Measurements from ENCODE around the gene SLC43A3.

Gene SLC43A3

DNA sequence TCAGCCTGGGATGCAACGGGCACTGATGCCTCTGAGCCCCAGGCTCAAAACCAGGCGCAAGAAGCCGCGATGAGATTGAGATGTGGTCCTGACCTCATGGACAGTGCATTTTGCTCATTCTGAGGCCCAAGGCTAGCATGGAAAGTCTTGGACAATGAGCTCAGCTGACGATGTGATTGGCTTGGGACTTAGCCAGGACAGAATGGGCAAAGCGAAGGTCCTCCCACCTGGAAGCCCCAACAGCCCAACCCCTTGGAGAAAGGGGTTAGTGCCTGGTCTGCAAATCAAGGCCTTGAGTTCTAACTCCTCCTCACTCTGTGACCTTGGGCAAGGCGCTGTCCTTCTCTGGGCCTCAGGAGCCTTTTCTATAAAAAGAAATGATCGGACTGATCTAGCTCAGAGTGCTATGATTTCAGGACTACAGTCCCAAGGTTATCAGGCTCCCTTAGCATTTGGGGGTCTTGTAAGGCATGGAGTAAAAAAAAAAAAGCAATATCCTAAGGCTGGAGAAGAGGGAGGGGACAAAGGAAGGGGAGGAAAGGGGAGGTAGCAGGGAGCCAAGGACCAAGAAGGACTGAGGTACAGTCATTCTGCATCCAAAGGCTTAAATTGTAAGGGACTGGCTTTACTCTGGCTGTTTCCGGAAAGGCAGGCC lies 2.7 kb downstream of the SLC43A3 start:
- Mint-ChIP-seq H3K9me3 (no peaks in the 10 kb centered on the region), H3K4me3 (peak overlapping the region; percentile 98), H3K27me3 (no peaks in the 10 kb centered on the region), H3K36me3 (peaks cover 46% of the 10 kb centered on the region), H3K27ac (peak overlapping the region; percentile 97), H3K4me1 (peaks cover 51% of the 10 kb centered on the region)

DNA sequence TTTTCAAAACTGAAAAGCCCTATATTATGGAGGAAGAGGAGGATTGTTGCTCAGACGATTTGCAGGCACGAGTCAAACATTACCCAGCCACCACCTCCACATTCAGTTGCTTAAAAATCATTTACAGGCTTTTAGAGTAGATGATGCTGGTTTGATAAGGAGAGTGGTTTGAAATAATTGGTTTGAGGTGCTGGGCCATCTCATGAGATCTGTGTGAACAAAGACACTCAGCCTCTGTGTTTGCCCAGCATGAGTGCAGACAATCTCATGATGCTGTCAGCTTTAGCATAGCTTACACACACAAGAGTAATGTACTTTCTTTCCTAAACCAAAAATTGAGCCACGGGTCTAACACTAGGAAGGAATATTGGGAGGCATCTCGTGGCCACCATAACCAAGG lies 4.3 kb downstream of the SLC43A3 start:
- Mint-ChIP-seq H3K27ac (peak overlapping the region; percentile 73), H3K27me3 (no peaks in the 10 kb centered on the region), H3K4me3 (peak overlapping the region; percentile 98), H3K9me3 (no peaks in the 10 kb centered on the region), H3K36me3 (peaks cover 51% of the 10 kb centered on the region), H3K4me1 (peaks cover 53% of the 10 kb centered on the region)

DNA sequence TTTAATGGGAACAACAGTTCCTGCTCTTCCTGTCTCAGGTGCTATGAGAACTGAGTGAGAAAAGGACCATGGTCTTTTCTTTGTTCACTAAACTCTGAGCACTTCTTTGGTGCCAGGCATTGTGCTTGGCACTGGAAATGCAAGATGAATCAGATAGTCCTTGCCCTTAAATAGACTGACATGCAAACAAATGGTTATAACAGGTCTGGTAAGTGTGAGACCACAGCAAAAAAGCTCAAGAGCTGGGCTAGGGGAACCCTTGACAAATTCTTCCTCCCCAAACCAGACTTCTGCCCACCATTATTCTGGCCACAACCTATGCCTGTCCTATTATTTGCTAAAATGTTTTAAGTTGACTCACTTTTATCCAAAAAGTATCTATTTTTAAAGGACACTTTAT lies 5.1 kb downstream of the SLC43A3 start:
- Mint-ChIP-seq H3K4me3 (no peak overlapping the region), H3K4me1 (peaks cover 46% of the 10 kb centered on the region), H3K27me3 (no peaks in the 10 kb centered on the region), H3K27ac (no peak overlapping the region), H3K36me3 (peaks cover 57% of the 10 kb centered on the region), H3K9me3 (no peaks in the 10 kb centered on the region)

DNA sequence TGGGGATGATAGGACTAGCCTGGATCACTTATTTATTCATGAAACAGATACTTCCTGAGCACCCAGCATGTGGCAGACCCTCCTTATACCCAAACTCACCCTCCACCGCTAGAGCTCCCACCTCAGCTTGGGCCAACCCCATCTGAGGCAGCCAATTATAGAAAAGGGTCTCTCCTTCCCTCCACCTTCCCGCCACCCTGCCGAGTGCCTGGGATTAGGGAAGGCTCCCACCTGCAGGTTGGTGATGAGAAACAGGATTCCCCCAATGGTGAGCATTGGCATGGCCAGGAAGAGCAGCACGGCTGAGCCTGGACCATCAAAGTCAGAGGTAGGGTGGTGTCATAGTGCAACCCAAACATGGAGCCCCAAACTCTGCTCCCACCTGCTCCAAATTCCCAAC lies 5.9 kb downstream of the SLC43A3 start:
- Mint-ChIP-seq H3K36me3 (peaks cover 57% of the 10 kb centered on the region), H3K4me3 (no peak overlapping the region), H3K27me3 (no peaks in the 10 kb centered on the region), H3K27ac (no peak overlapping the region), H3K4me1 (peaks cover 44% of the 10 kb centered on the region), H3K9me3 (no peaks in the 10 kb centered on the region)

DNA sequence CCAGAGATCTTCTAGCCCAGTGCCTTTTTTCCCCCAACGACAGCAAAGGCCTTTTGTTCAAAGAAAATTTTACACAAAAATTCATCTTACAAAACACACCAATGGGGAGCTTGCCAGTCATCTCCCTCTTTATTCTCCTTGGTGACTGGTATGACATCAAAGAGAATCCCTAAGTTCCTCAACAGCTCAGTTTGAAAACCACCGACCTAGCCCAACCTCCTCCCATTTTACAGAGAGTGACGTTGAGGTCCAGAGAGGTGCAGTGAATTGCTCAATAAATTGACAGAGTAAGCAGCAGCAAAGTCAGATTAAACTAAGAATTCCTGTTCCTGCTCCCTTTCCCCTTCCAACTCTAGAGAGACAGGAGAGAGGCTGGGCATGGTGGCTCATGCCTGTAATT lies 7.8 kb downstream of the SLC43A3 start:
- H3K27ac Mint-ChIP-seq = no peak overlapping the region
- H3K4me1 Mint-ChIP-seq = peaks cover 51% of the 10 kb centered on the region
- H3K36me3 Mint-ChIP-seq = peaks cover 54% of the 10 kb centered on the region
- no peak overlapping the region for H3K4me3 Mint-ChIP-seq
- H3K27me3 Mint-ChIP-seq = no peaks in the 10 kb centered on the region
- H3K9me3 Mint-ChIP-seq = no peaks in the 10 kb centered on the region

DNA sequence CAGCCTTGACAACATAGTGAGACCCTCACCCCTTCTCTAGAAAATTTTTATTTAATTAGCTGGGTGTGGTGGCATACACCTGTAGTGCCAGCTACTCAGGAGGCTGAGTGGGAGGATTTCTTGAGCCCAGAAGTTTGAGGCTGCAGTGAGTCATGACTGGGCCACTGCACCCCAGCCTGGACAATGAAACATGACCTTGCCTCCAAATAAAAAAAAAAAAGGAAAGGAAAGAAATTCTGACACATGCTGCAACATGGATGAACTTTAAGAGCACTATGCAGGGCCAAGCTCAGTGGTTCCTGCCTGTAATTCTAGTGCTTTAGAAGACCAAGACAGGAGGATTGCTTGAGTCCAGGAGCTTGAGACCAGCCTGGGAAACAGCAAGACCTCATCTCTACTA lies 8.8 kb downstream of the SLC43A3 start:
- peaks cover 58% of the 10 kb centered on the region for H3K36me3 Mint-ChIP-seq
- no peak overlapping the region for H3K27ac Mint-ChIP-seq
- no peaks in the 10 kb centered on the region for H3K9me3 Mint-ChIP-seq
- no peak overlapping the region for H3K4me3 Mint-ChIP-seq
- H3K4me1 Mint-ChIP-seq = peaks cover 55% of the 10 kb centered on the region
- no peaks in the 10 kb centered on the region for H3K27me3 Mint-ChIP-seq

DNA sequence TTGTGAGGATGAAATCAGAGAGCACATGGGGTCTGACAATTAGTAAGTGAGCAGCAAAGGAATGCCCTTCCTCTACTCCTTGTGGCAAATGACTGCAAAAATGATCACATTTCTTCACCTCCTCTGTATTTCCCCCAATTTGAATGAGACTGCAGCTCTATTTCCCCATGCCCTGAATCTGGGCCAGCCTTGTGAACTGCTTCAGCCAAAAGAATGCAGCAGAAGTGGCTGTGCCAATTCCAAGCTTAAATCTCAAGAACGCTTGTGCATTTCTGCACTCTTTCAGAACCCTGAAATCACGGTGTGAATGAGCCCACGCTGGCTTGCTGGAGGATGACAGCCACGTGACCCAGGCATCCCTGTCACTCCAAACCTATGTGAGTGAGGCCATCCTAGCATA lies 9.9 kb downstream of the SLC43A3 start:
- no peak overlapping the region for H3K4me3 Mint-ChIP-seq
- no peaks in the 10 kb centered on the region for H3K9me3 Mint-ChIP-seq
- H3K36me3 Mint-ChIP-seq = peaks cover 51% of the 10 kb centered on the region
- peaks cover 49% of the 10 kb centered on the region for H3K4me1 Mint-ChIP-seq
- no peak overlapping the region for H3K27ac Mint-ChIP-seq
- H3K27me3 Mint-ChIP-seq = no peaks in the 10 kb centered on the region

DNA sequence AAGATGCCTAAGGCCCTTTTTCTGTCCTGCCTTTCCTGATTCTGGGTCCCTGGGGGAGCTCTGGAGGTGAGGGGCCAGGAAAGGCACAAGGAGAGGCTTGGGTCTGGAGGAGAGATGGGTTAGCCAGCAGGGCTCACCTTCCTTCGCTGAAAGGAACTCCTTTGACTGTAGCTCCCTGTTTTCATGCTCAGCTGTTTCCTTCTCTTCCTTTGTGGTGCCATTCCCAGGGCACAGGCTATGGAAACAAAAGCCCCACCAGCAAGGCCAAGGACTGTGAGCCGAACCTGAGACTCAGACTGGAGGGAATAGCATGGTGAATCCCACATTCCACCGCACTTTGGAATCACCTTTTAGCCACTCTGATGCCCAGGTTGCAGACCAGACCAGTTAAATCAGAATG lies 10.5 kb downstream of the SLC43A3 start:
- H3K9me3 Mint-ChIP-seq = no peaks in the 10 kb centered on the region
- H3K4me3 Mint-ChIP-seq = no peak overlapping the region
- peaks cover 50% of the 10 kb centered on the region for H3K36me3 Mint-ChIP-seq
- peaks cover 43% of the 10 kb centered on the region for H3K4me1 Mint-ChIP-seq
- no peak overlapping the region for H3K27ac Mint-ChIP-seq
- H3K27me3 Mint-ChIP-seq = no peaks in the 10 kb centered on the region

DNA sequence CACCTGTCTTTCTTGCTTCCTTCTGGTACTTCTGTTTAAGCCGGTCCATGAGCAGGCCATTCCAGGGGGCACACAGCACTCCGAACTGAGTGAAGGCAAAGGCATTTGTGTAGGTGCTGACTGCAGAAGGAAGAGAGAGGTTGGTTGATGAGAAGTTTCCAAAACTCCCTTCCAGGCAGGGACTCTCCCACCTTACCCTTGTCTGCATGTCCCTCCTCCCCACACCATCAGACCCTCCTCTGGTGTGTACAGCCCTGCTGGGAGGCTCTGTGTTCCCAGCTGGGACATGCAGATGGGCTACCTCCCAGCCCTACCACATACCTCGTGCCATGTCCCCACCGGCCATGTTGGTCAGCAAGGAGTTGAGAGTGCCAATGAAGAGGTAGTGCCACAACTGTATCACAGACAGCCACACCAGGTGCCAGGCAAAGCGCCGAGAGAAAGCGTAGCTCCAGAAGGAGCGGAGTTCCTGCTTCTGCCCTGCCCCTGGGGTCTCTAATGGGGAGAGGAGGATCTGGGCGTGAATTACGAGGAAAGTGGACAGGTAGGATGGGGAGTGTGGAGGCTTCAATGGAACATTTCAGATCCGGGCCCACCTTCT lies 12.2 kb downstream of the SLC43A3 start:
- Mint-ChIP-seq H3K4me1 (peaks cover 43% of the 10 kb centered on the region), H3K27ac (no peak overlapping the region)

DNA sequence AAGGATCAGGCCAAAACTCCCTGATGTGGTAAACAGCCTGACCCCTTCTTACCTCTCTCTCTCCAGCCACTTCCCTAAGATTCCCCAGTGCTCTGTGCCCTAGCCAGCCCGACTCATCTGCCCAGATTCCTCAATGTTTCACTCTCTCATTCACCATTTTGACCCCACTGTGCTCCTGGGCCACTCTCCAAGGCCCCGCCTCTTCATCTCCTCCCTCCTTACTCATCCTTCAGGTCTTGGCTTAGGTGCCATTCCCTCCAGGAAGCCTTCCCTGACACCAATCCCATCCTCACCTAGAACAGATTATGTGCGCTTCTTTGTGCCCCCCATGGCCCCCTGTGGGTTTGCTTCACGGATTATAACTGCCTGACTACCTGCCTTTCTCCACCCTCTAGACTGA lies 13.2 kb downstream of the SLC43A3 start:
- H3K9me3 Mint-ChIP-seq = no peaks in the 10 kb centered on the region
- no peaks in the 10 kb centered on the region for H3K27me3 Mint-ChIP-seq
- peaks cover 39% of the 10 kb centered on the region for H3K36me3 Mint-ChIP-seq
- no peak overlapping the region for H3K4me3 Mint-ChIP-seq
- peaks cover 41% of the 10 kb centered on the region for H3K4me1 Mint-ChIP-seq
- no peak overlapping the region for H3K27ac Mint-ChIP-seq

More for the DNA sequence above, 12.2 kb downstream of the SLC43A3 start:
- Mint-ChIP-seq H3K4me3 (no peak overlapping the region), H3K27me3 (no peaks in the 10 kb centered on the region), H3K36me3 (peaks cover 44% of the 10 kb centered on the region), H3K9me3 (no peaks in the 10 kb centered on the region)

DNA sequence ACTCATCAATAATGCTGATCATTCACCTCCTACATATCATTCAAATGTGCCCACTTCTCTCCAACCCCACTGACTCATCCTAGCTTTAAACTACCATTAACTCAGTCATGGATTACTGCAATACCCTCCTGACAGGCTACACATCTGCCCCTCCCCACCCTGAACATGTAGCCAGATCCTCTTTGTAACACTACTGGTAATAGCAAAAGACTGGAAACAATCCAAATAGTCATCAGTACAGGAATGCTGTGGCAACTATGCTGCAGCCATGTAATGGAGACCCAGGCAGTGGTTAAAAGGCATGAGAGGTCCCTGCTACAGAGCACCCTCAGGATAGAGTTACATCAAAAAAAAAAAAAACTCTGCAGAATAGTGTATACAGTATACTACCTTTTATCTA lies 16.6 kb downstream of the SLC43A3 start:
- Mint-ChIP-seq H3K27ac (no peak overlapping the region), H3K36me3 (peaks cover 48% of the 10 kb centered on the region), H3K4me3 (no peak overlapping the region), H3K27me3 (no peaks in the 10 kb centered on the region), H3K4me1 (peaks cover 64% of the 10 kb centered on the region), H3K9me3 (no peaks in the 10 kb centered on the region)

DNA sequence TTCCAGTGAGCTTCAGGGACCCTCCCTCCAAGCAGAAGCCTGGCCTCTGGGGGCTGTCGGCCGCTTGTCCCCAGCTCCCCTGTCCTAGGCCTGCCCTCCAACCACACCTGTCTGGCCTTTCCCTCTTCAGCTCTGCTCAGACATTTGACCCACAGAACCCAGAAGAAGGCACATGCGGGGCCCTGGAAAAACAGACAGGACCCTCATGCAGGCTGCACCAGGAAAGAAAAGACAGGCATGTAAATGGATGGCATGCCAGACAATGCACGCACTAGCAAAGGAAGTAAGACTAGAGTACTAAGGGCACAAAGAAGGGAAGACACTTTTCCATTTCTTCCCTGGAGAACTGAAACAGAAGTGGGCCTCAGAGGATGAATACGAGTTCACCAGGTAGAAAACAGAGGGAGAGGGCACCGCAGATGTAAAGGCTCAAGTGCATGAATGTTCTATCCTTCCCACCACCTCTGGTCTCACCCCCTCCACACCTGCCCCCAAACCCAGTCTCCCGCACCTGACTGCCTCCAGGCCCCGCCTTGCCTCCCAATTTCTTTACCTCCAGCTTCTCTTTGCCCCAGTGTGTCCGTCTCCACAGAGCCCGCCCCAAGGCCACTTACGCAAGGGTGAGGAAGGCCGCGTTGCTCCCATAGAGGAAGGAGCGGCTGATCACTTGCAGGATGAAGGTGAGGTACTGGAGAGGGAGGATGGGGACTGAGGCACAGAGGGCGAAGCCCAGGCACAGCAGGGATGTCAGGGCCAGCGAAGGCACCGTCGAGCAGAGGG lies 17.4 kb downstream of the SLC43A3 start:
- Mint-ChIP-seq H3K36me3 (peaks cover 43% of the 10 kb centered on the region), H3K27ac (no peak overlapping the region), H3K27me3 (no peaks in the 10 kb centered on the region), H3K9me3 (no peaks in the 10 kb centered on the region), H3K4me3 (no peak overlapping the region), H3K4me1 (peaks cover 60% of the 10 kb centered on the region)

DNA sequence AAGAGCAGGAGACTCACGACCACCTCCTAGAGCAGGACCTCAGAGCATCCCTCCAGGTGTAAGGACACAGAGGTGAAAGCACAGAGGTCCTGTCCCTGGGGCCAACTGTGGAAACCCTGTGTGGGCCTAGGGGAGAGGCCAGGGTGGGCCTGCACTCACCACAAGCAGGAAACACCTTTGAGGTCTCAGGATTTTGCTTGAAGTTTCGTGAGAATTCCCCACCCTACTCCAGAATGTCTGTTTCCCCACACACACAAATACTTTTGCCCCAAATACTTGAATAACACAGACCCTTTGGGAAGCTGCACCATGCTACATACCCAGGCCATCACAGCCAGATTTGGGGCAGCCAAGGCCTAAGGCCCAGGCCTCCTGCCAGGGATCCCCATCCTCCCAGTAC lies 18.1 kb downstream of the SLC43A3 start:
- H3K27me3 Mint-ChIP-seq = no peaks in the 10 kb centered on the region
- H3K4me3 Mint-ChIP-seq = no peak overlapping the region
- peaks cover 41% of the 10 kb centered on the region for H3K36me3 Mint-ChIP-seq
- H3K4me1 Mint-ChIP-seq = peaks cover 56% of the 10 kb centered on the region
- no peak overlapping the region for H3K27ac Mint-ChIP-seq
- no peaks in the 10 kb centered on the region for H3K9me3 Mint-ChIP-seq

DNA sequence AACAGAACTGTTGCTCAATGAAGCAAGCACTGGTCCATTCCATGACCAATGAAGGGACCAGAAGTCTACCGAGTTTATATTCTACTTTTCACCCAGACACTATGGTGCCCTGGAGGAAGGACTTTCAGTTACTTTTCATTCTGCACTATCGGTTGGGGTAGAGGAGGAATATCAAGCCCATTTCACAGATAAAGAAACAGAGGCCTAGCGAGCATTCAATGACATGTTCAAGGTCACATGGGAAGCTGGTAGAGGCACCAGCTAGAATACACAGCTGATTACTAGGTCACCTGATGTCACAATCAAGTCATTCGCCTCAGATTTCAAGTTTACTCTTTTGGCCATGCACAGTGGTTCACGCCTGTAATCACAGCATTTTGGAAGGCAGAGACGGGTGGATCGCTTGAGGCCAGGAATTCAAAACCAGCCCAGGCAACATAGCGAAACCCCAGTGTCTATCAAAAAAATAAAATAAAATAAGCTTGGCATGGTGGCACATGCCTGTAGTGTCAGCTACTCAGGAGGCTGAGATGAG lies 18.9 kb downstream of the SLC43A3 start:
- Mint-ChIP-seq H3K36me3 (peaks cover 35% of the 10 kb centered on the region), H3K27ac (peak overlapping the region; percentile 72), H3K4me3 (no peak overlapping the region), H3K4me1 (peaks cover 51% of the 10 kb centered on the region), H3K27me3 (no peaks in the 10 kb centered on the region), H3K9me3 (no peaks in the 10 kb centered on the region)

DNA sequence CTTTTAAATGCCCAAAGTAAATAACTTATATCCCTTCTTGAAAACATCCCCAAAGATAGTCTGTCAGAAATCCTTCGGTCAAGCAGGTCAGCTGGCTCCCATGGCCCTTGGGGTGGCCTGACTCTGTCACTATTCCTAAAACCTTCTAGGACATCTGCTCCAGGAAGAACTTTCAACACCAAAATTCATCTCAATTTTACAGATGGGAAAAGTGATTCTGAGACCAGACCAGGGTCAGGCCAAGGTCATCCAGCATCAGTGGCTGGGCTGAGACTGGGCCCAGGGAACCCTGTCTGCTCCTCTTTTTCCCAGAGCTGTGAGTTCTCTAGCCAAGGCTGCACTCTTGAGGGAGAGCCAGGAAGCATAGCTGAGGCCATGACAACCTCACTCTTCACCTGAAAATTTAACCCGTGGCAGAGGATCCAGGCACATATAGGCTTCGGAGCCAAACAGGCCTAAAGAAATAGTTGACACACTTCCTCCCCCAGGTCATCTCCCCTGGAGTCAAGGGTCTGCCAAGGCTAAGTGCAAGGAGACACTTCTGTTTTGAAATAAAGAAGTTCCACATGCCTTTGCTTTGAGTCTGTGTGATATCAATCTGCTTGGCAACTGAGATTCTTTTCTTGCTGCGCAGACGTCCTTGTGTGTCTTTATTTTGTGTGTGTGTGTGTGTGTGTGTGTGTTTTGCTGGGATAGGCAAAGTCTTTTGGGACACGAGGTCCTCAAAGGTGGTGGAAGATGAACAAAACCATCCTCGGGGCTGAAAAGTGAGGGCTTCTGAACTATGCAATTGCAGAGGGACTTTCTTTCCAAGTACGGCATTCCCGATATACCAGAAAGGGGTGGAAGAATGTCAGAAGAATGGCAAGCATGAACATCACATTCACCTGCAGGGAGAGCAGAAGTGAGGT lies 19.7 kb downstream of the SLC43A3 start:
- no peaks in the 10 kb centered on the region for H3K9me3 Mint-ChIP-seq
- no peaks in the 10 kb centered on the region for H3K27me3 Mint-ChIP-seq
- peak overlapping the region; percentile 60 for H3K4me3 Mint-ChIP-seq
- H3K27ac Mint-ChIP-seq = peak overlapping the region; percentile 98
- peaks cover 34% of the 10 kb centered on the region for H3K36me3 Mint-ChIP-seq
- peaks cover 48% of the 10 kb centered on the region for H3K4me1 Mint-ChIP-seq

All from activated naive CD4-positive, alpha-beta T cell treated with anti-CD3 and anti-CD28 coated beads, Interleukin-2, amount 50 U/mL, for 24 hours (primary cell).